Left renal pelvis (tissue), 4 donors: ENCODE measurements around the gene EPS15. TPM values are rescaled to one million over a fixed set of nuclear protein-coding genes. Genes with fewer than 3 reads are reported as not detected.
"Not testable (repeated sequence)": the region's sequence is repeated elsewhere in the genome, so short reads cannot be mapped to it uniquely, and the experiment has no call there.

Experiments
- DNase-seq, 4 donors: peaks; one replicate each; pipeline ENCODE4 v3.0.0-alpha.2; 2013; ENCODE audit warnings: low read depth in 4 of 4, low spot score in 3 of 4
- polyA plus RNA-seq, 4 donors: library from polyadenylated mRNA; unstranded; fragments of 120-200 nt; gene quantifications; one replicate each; pipeline ENCODE4 v1.2.1, GENCODE V29; 2013; ENCODE audit not compliant: insufficient read length in 4 of 4

The EPS15 gene
- polyA plus RNA-seq, 4 donors = 42.9 to 47.3 (median 45.2) TPM

GRCh38 chr1:51516649-51517158, 2.4 kb downstream of the EPS15 start:
- DNase-seq = no peak

GRCh38 chr1:51515982-51516648, 3.0 kb downstream of the EPS15 start:
- no peak for DNase-seq

DNA sequence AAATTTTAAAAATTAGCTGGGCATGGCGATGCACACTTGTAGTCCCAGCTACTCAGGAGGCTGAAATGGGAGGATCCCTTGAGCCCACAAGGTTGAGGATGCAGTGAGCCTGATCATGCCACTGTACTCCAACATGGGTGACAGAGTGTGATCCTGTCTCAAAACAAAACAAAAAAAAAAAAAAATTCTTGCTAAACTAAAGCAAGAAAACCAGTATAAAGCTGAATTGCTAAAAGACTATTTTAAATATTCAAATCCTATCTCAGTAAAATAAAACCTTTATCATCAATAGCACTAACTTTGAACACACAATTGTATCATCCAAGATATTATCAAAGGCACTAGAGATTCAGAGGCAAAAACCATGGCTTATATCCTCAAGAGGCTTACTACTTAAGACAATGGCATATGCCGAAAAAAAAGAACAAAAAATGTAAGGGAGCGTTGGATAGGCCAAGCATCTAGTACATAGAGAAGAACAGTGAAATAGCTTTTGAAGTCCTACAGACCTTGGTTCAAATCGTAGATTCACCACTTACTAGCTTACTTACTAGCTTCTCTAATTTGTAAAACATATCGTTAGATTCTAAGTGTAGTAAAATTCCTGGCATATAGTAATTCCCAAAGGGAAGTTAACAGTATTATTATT, 3.6 kb downstream of the EPS15 start:
- no peak for DNase-seq

DNA sequence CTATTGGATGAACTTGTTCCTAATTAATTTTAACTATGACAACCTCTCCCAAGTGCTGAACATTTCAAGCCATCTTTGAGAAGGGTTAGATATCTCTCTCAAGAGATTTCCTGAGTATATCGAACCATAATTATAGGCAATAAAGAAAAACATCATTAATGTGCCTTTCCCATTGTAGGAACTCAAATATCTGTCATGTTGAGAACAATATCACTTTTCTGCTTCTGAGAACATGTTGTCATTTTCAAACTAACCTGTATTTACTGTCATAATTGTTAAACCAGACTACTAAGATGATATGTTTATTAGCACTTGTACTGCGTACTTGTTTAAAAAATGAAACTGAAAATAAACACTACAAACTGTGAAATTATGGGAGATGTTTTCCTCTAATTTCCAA, 4.3 kb downstream of the EPS15 start:
- DNase-seq = no peak

- no peak for DNase-seq
Measured at GRCh38 chr1:51512606-51513005, 6.5 kb downstream of the EPS15 start.

- DNase-seq = no peak
Measured at GRCh38 chr1:51512120-51512519, 6.9 kb downstream of the EPS15 start.

- no peak for DNase-seq
Measured at GRCh38 chr1:51509773-51510172, 9.3 kb downstream of the EPS15 start.

GRCh38 chr1:51506537-51506936, 12.5 kb downstream of the EPS15 start:
- DNase-seq = peak in 1 of 4 donors; percentile 36

DNA sequence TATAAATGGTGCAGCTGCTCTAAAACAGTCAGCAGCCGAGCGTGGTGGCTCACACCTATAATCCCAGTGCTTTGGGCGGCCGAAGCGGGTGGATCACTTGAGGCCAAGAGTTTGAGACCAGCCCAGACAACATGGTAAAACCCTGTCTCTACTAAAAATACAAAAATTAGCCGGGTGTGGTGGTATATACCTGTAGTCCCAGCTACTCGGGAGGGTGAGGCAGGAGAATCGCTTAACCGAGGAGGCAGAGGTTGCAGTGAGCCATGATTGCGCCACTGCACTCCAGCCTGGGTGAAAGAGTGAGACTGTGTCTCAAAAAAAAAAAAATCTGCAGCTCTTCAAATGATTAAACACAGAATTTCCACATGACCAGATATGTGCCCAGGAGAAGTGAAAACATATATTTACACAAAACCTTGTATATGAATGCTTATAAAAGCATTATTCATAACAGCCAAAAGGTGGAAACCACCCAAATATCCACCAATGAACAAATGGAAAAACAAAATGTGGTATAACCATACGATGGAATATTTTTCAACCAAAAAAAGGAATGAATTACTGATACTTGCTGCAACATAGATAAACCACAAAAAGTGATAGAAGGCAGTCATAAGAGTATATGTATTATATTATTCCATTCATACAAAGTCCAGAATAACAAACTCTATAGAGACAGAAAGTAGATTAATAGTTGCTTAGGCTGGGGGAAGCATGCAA, 14.1 kb downstream of the EPS15 start:
- no peak for DNase-seq

GRCh38 chr1:51501218-51501630, 17.8 kb downstream of the EPS15 start:
- DNase-seq = not testable (repeated sequence)

GRCh38 chr1:51499694-51500093, 19.4 kb downstream of the EPS15 start:
- no peak for DNase-seq

DNA sequence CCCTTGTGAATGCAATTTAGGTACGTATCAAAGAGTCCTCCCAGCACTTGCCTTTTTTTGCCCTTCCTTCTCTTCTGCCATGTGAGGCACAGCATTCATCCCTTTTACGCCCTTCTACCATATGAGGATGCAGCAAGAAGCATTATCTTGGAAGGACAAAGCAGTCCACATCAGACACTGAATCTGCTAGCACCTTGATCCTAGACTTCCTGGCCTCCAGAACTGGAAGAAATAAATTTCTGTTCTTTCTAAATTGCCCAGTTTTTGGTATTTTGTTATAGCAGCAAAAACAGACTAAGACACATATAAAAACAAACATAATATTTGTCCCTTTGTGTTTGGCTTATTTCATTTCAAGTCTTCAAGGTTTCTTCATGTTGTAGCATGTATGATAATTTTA, 20.1 kb downstream of the EPS15 start:
- DNase-seq = no peak

DNA sequence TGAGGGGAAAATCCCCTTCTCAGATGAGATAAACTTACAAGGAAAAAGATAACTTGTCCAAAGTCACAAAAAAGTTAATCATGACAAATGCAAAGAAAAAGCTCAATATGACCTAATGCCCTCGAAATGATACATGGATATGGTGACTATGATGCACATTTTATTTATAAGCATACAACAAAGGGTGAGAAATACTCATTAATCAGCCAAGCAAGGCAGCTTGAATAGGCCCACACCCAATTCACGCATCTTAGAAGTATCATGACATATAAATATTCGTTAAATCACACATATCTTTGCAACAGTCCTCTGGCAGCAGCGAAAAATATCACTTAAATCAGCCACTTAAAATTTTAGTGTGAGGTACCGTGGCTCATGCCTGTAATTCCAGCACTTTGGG, 21.7 kb downstream of the EPS15 start:
- no peak for DNase-seq

- DNase-seq = no peak
Measured at GRCh38 chr1:51494138-51494830, 24.8 kb downstream of the EPS15 start.

GRCh38 chr1:51491166-51491981, 27.7 kb downstream of the EPS15 start:
- no peak for DNase-seq

- no peak for DNase-seq
Measured at GRCh38 chr1:51489472-51489871, 29.6 kb downstream of the EPS15 start.

- no peak for DNase-seq
Measured at GRCh38 chr1:51488372-51489050, 30.6 kb downstream of the EPS15 start.

- no peak for DNase-seq
Measured at GRCh38 chr1:51487628-51488027, 31.4 kb downstream of the EPS15 start.

DNA sequence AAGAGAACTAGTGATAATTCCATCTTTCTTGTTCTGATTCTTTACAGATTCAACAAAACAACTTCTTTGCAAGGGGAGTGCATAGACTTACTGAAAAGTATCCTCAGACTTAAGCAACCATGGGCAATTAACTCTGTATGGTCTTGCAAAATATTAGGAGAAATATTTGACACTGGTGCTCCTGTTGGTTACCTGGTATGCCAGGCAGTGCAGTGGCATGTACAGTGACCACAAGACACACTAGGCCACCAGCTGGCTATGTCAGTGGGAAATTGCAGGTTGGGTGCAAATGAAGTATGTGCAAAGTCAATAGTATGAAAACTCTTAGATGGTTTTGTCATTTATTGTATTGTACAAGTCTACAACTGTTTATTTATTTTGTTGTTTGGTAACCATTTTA, 34.5 kb downstream of the EPS15 start:
- no peak for DNase-seq

- DNase-seq = no peak
Measured at GRCh38 chr1:51482881-51483280, 36.2 kb downstream of the EPS15 start.
